HepG2 (cell line): ENCODE data around the gene DOCK2. TPM values are rescaled to one million over a fixed set of nuclear protein-coding genes. Genes with fewer than 3 reads are reported as not detected.

ENCODE experiments used
- ATAC-seq: fragments of 200-7000 bp; cut with Tn5 transposase; 3 replicates; pipeline ENCODE4 v1.9.1; 2020; ENCODE audit warnings: mild to moderate bottlenecking, moderate library complexity
- BruUV-seq: library from RNA; stranded (reverse); fragments of 400-500 nt; replicated peaks from 2 replicates; lab custom pipeline; 2021; lab: Mats Ljungman, UMichigan
- CTCF ChIA-PET: fragments of 300-600 bp; formaldehyde crosslinking; extraction: SDS; loops from one replicate; lab custom pipeline; 2021; ENCODE audit warnings: low total read pairs, inconsistent platforms, low intra/inter-chr PET ratio; lab: Yijun Ruan, JAX
- POLR2A ChIA-PET: fragments of 350-600 bp; sonication (Branson Sonifier 250); formaldehyde crosslinking; loops from one replicate; lab custom pipeline; 2020; ENCODE audit warnings: antibody characterized with exemption, inconsistent platforms; lab: Yijun Ruan, JAX
- DNase-seq: peaks from one replicate; pipeline ENCODE4 v3.0.0-alpha.2; 2015; ENCODE audit warnings: low spot score
- FAIRE-seq: peaks from 3 replicates; lab custom pipeline; 2011; peaks lifted over from hg19 to GRCh38; lab: Jason Lieb, UNC
- H2AFZ ChIP-seq: one replicate; pipeline ENCODE4 v1.6.1; 2011; ENCODE audit warnings: low read length, inconsistent platforms
- H3K27ac ChIP-seq: fragments of 300-600 bp; 3 replicates; pipeline ENCODE4 v1.8.0; 2011; ENCODE audit warnings: mixed run types, mild to moderate bottlenecking, mixed read lengths, low read length, inconsistent platforms; ENCODE audit not compliant: insufficient read depth; ENCODE audit errors: extremely low read length
- H3K27me3 ChIP-seq, 2 experiments: fragments of 200-600 bp in 1 of 2; 2 replicates in 1 of 2; 3 replicates in 1 of 2; pipeline versions ENCODE4 v1.6.0 to v1.8.0; 2011; ENCODE audit warnings: low read length in 2 of 2, mild to moderate bottlenecking in 2 of 2, moderate library complexity in 2 of 2, inconsistent platforms in 1 of 2; ENCODE audit not compliant: insufficient read depth in 2 of 2, control insufficient read depth in 1 of 2
- H3K36me3 ChIP-seq, 2 experiments: fragments of 200-600 bp in 1 of 2; replicated peaks in 1 of 2; 2 replicates in 1 of 2; 3 replicates in 1 of 2; pipeline versions ENCODE4 v1.5.1 to v1.8.0; 2011; ENCODE audit warnings: low read length in 2 of 2, inconsistent platforms in 1 of 2; ENCODE audit not compliant: insufficient read depth in 2 of 2, control insufficient read depth in 1 of 2
- H3K4me1 ChIP-seq: 2 replicates; pipeline ENCODE4 v1.5.1; 2012; ENCODE audit warnings: low read length, inconsistent platforms; ENCODE audit not compliant: insufficient read depth
- H3K4me2 ChIP-seq: 2 replicates; pipeline ENCODE4 v1.6.0; 2011; ENCODE audit warnings: low read depth, low read length, inconsistent platforms
- H3K4me3 ChIP-seq, 3 experiments: fragments of 200-600 bp in 1 of 3; sonication (generic), shearing (Covaris generic) in 1 of 3; replicated peaks in 1 of 3; 2 replicates each; pipeline ENCODE4 v1.5.1; 2011 to 2016; ENCODE audit warnings: low read length in 3 of 3, inconsistent platforms in 2 of 3, low read depth in 2 of 3, mild to moderate bottlenecking in 2 of 3, control low read depth in 1 of 3, mixed read lengths in 1 of 3; ENCODE audit not compliant: insufficient read depth in 1 of 3
- H3K79me2 ChIP-seq: one replicate; pipeline ENCODE4 v1.6.1; 2011; ENCODE audit warnings: low read length, inconsistent platforms; ENCODE audit not compliant: insufficient read depth
- H3K9ac ChIP-seq: 2 replicates; pipeline ENCODE4 v1.6.0; 2011; ENCODE audit warnings: mild to moderate bottlenecking, low read depth, low read length, inconsistent platforms; ENCODE audit not compliant: insufficient read depth
- H3K9me3 ChIP-seq: 2 replicates; pipeline ENCODE4 v1.5.1; 2012; ENCODE audit warnings: mild to moderate bottlenecking, low read length
- H4K20me1 ChIP-seq: 2 replicates; pipeline ENCODE4 v1.6.0; 2011; ENCODE audit warnings: inconsistent platforms, mild to moderate bottlenecking, low read length, moderate library complexity; ENCODE audit not compliant: insufficient read depth
- ATF5 ChIP-seq: sonication (generic); formaldehyde crosslinking; IDR thresholded peaks from 2 replicates; pipeline ENCODE4 v1.4.0; 2020; ENCODE audit warnings: mild to moderate bottlenecking, low read depth, missing genetic modification reagents
- DNMT3B ChIP-seq: conservative IDR thresholded peaks from 2 replicates; pipeline ENCODE4 v1.6.1; 2016; ENCODE audit warnings: missing biosample characterization, control low read depth
- ELF4 ChIP-seq: sonication (generic); formaldehyde crosslinking; IDR thresholded peaks from 2 replicates; pipeline ENCODE4 v1.5.0; 2020; ENCODE audit warnings: missing genetic modification reagents, mild to moderate bottlenecking, moderate library complexity, borderline replicate concordance
- GATAD2A ChIP-seq: IDR thresholded peaks from 2 replicates; pipeline ENCODE4 v1.6.1; 2016
- JUNB ChIP-seq: sonication (generic); formaldehyde crosslinking; IDR thresholded peaks from 2 replicates; pipeline ENCODE4 v1.8.0; 2022; ENCODE audit warnings: missing genetic modification reagents, mild to moderate bottlenecking, borderline replicate concordance
- LCORL ChIP-seq, 2 experiments: fragments of 450-650 bp in 1 of 2; sonication (generic) in 1 of 2; formaldehyde crosslinking in 1 of 2; IDR thresholded peaks; 2 replicates each; pipeline versions ENCODE4 v1.5.0 to v1.6.1; 2017 to 2020; ENCODE audit warnings: antibody characterized with exemption in 1 of 2, missing genetic modification reagents in 1 of 2
- MTA1 ChIP-seq: sonication (generic); formaldehyde crosslinking; IDR thresholded peaks from 2 replicates; pipeline ENCODE4 v1.4.0; 2020; ENCODE audit warnings: missing genetic modification reagents, mild to moderate bottlenecking, borderline replicate concordance
- POLR2G ChIP-seq: fragments of 200-400 bp; formaldehyde crosslinking; IDR thresholded peaks from 2 replicates; pipeline ENCODE4 v1.6.1; 2018; ENCODE audit warnings: mild to moderate bottlenecking, low read depth, low read length, moderate library complexity
- TMF1 ChIP-seq: sonication (generic); formaldehyde crosslinking; IDR thresholded peaks from 2 replicates; pipeline ENCODE4 v1.8.1; 2022; ENCODE audit warnings: low read depth, missing genetic modification reagents
- ZBTB37 ChIP-seq: sonication (generic); formaldehyde crosslinking; IDR thresholded peaks from 2 replicates; pipeline ENCODE4 v1.4.0; 2020; ENCODE audit warnings: mild to moderate bottlenecking, missing genetic modification reagents
- ZKSCAN1 ChIP-seq: fragments of 150-350 bp; IDR thresholded peaks from 2 replicates; pipeline ENCODE4 v1.6.1; 2014; ENCODE audit warnings: low read length
- ZNF20 ChIP-seq: sonication (generic); formaldehyde crosslinking; IDR thresholded peaks from 2 replicates; pipeline ENCODE4 v1.4.0; 2020; ENCODE audit warnings: mild to moderate bottlenecking, moderate library complexity, missing genetic modification reagents
- ZNF24 ChIP-seq: fragments of 450-650 bp; IDR thresholded peaks from 2 replicates; pipeline ENCODE4 v1.6.1; 2017; ENCODE audit warnings: antibody characterized with exemption, mild to moderate bottlenecking
- ZNF326 ChIP-seq: sonication (generic); formaldehyde crosslinking; IDR thresholded peaks from 2 replicates; pipeline ENCODE4 v1.4.0; 2020; ENCODE audit warnings: missing genetic modification reagents, borderline replicate concordance
- ZNF337 ChIP-seq: sonication (generic); formaldehyde crosslinking; IDR thresholded peaks from 2 replicates; pipeline ENCODE4 v1.5.1; 2020; ENCODE audit warnings: missing genetic modification reagents, low read depth, mild to moderate bottlenecking, borderline replicate concordance
- ZNF512 ChIP-seq: sonication (generic); formaldehyde crosslinking; IDR thresholded peaks from 2 replicates; pipeline ENCODE4 v1.4.0; 2020; ENCODE audit warnings: mild to moderate bottlenecking, missing genetic modification reagents
- ZNF580 ChIP-seq: IDR thresholded peaks from 2 replicates; pipeline ENCODE4 v1.6.1; 2016; ENCODE audit warnings: low read depth, borderline replicate concordance
- ZXDC ChIP-seq: sonication (generic); formaldehyde crosslinking; IDR thresholded peaks from 2 replicates; pipeline ENCODE4 v1.5.0; 2020; ENCODE audit warnings: mild to moderate bottlenecking, missing genetic modification reagents
- WGBS: methylation state at CpG from one replicate; pipeline ENCODE4 v1.1.6; 2017; ENCODE audit warnings: low lambda C conversion rate; 5-methylcytosine and 5-hydroxymethylcytosine counted together
- in situ Hi-C: cut with HindIII; loops from 2 replicates; pipeline ENCODE4 v1.10.0; 2017; ENCODE audit warnings: low pct_unique_long_range_greater_than_20kb; ENCODE audit not compliant: extremely low pct_ligation_motif_present
- intact Hi-C: fragments of 100-400 bp; cut with micrococcal nuclease; formaldehyde crosslinking; loops from one replicate; pipeline ENCODE4 v1.10.0; 2022; ENCODE audit not compliant: unreplicated experiment
- polyA plus RNA-seq, 8 experiments: library from polyadenylated mRNA; depleted of rRNA in 3 of 8; stranded (reverse) in 7 of 8; unstranded in 1 of 8; fragments of >200 nt; fragmentation: Illumina TruSeq in 4 of 8; extraction: Trizol in 4 of 8; gene quantifications; 2 replicates each; pipeline versions ENCODE4 v1.2.1 to v1.2.3, GENCODE V29; 2011 to 2016; ENCODE audit warnings: low read depth in 4 of 8, missing spikeins in 1 of 8, mixed read lengths in 1 of 8; ENCODE audit not compliant: insufficient read depth in 1 of 8
- total RNA-seq, 5 experiments: library from RNA; depleted of rRNA; stranded (reverse); fragments of >200 nt; fragmentation: Illumina TruSeq; extraction: Trizol; gene quantifications; 2 replicates each; pipeline ENCODE4 v1.2.3, GENCODE V29; 2016; ENCODE audit warnings: low read depth in 1 of 5

DOCK2 gene
- total and polyA plus RNA-seq, 2 of the 13 experiments (the other 11 are each of a cell fraction or from before 2014, with no cell fraction given) = not detected

GRCh38 chr5:170111088-170111785, 474.2 kb downstream of the DOCK2 start:
- CTCF ChIA-PET = no interaction called here
- TF ChIP-seq LCORL (IDR thresholded peaks at IDR 0.05) = no peak
- TF ChIP-seq LCORL (CRISPR knock-in tag; IDR thresholded peaks at IDR 0.05) = no peak
- TF ChIP-seq ZNF24 = no peak
- TF ChIP-seq ZXDC (CRISPR knock-in tag) = no peak
- TF ChIP-seq JUNB (CRISPR knock-in tag) = no peak
- TF ChIP-seq ATF5 (CRISPR knock-in tag) = no peak
- TF ChIP-seq ELF4 (CRISPR knock-in tag) = no peak
- TF ChIP-seq ZBTB37 = no peak
- no peak for TF ChIP-seq ZNF326 (CRISPR knock-in tag)
- TF ChIP-seq POLR2G = no peak
- TF ChIP-seq ZKSCAN1 = no peak
- TF ChIP-seq TMF1 (CRISPR knock-in tag) = no peak
- TF ChIP-seq ZNF580 (CRISPR knock-in tag) = no peak
- TF ChIP-seq ZNF512 (CRISPR knock-in tag) = no peak
- no peak for TF ChIP-seq ZNF337 (CRISPR knock-in tag)
- TF ChIP-seq ZNF20 (CRISPR knock-in tag) = no peak
- no peak for TF ChIP-seq GATAD2A (CRISPR knock-in tag)
- no peak for TF ChIP-seq DNMT3B
- no peak for TF ChIP-seq MTA1 (CRISPR knock-in tag)

More at GRCh38 chr5:170111088-170111785, 474.2 kb downstream of the DOCK2 start:
- H3K9ac ChIP-seq = no peak overlapping the region
- no peaks in the 10 kb centered on the region for H4K20me1 ChIP-seq
- FAIRE-seq (no peak), DNase-seq (no peak), ATAC-seq (no peak)
- BruUV-seq = no TSS peak
- in situ Hi-C loops = no loop called here
- 9% methylated on average over 7 of the region's 8 CpGs for WGBS
- POLR2A ChIA-PET = no interaction called here
- no peaks in the 10 kb centered on the region for H3K9me3 ChIP-seq
- no peaks in the 10 kb centered on the region for H3K4me1 ChIP-seq
- no peak overlapping the region for H3K4me3 ChIP-seq
- H3K4me2 ChIP-seq = no peak overlapping the region
- no peak overlapping the region for H2AFZ ChIP-seq
- H3K79me2 ChIP-seq = no peaks in the 10 kb centered on the region
- H3K27ac ChIP-seq = no peak overlapping the region
- H3K36me3 ChIP-seq = no peaks in the 10 kb centered on the region
- intact Hi-C loops = no loop called here
- H3K27me3 ChIP-seq = peaks cover 0 to 6% of the 10 kb centered on the region in 2 experiments; a peak in 2 of 5 replicates
